ENCODE results near the gene BMPR2.
A peak's percentile ranks its signal among the peaks of the same experiment; 100 is the strongest.
"Not testable (repeated sequence)": the region's sequence is repeated elsewhere in the genome, so short reads cannot be mapped to it uniquely, and the experiment has no call there.

Gene BMPR2

DNA sequence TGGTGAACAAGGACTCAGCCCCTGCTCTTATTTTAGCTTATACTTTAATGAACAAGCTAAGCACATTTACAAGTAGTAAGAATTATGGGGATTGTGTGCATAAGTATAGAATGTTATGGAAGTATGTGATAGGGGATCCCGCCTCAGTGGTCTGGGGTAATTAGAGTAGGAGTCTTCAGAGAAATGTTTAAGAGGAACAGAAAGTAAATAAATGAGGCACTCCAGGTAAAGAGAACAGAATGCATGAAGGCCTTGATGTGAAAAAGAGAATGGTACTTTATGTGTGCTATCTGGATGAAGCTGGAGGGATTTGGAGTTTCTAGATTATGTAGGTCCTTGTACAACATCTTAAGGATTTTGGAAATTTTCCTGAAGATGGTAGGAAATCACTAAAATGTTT, 76.6 kb downstream of the BMPR2 start:
- no peak for DNase-seq (ENCODE audit: low spot score)

- no peak for DNase-seq (ENCODE audit: low spot score)
Measured at GRCh38 chr2:202454536-202454935, 78.4 kb downstream of the BMPR2 start.

DNA sequence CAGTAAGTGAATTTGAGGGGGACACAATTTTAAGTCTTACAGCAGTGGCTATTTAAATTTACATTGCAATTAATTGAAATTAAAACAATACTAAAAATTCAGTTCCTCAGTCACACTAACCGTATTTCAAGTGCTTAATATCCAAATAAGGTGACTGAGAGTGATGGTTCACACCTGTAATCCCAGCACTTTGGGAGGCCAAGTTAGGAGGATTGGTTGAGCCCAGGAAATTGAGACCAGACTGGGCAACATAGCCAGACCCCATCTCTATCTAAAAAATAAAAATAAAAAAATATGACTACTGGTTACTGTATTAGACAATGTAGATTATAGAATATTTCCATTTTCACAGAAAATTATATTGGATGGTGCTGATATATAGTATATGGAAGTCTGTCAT, 79.0 kb downstream of the BMPR2 start:
- DNase-seq (ENCODE audit: low spot score), result no peak

DNA sequence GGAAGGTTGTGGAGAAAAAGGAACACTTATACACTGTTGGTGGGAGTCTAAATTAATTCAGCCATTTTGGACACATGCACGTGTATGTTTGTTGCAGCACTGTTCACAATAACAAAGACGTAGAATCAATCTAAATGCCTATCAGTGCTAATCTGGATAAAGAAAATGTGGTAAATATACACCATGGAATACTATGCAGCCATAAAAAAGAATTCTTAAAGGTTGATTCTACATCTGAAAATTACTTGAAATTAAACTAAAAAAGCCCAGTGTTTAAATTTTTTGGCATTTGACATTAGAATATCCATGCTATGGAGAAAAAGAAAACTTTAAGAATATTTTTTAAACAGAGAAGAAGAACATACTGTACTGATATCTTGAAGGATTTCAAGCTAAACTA, 84.0 kb downstream of the BMPR2 start:
- DNase-seq (ENCODE audit: low spot score), result no peak

DNA sequence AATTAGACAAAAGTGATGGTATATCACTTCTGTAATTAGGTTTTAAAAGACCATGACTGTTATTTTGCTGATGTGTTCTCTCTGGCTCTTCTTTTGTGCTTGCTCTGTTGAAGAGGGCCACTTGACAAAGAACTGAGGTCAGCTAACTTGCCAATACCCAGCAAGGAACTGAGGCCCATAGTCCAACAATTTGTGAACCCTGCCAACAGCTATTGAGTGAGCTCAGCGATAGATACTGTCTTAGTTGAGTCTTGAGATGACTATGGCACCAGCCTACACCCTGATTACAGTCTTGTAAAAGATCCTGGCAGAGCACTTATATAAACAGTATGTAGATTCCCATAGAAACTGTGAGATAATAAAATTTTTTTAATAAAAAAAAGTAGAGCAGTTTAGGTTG, 103.0 kb downstream of the BMPR2 start:
- DNase-seq (ENCODE audit: low spot score), result no peak

GRCh38 chr2:202479610-202480009, 103.5 kb downstream of the BMPR2 start:
- DNase-seq (ENCODE audit: low spot score), result no peak

DNA sequence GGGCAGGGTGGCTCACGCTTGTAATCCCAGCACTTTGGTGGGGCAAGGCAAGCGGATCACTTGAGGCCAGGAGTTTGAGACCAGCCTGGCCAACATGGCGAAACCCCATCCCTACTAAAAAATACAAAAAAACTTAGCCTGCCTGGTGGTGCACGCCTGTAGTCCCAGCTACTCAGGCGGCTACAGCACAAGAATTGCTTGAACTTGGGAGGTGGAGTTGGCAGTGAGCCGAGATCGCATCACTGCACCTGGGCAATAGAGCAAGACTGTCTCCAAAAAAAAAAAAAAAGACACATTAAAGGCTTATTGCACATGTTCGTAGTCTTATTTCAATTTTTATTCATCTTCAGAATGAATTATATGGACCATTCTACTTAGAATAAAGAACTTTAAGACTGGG, 110.2 kb downstream of the BMPR2 start:
- no peak for DNase-seq (ENCODE audit: low spot score)

- DNase-seq (ENCODE audit: low spot score), result no peak
Measured at GRCh38 chr2:202488671-202489070, 112.5 kb downstream of the BMPR2 start.

DNA sequence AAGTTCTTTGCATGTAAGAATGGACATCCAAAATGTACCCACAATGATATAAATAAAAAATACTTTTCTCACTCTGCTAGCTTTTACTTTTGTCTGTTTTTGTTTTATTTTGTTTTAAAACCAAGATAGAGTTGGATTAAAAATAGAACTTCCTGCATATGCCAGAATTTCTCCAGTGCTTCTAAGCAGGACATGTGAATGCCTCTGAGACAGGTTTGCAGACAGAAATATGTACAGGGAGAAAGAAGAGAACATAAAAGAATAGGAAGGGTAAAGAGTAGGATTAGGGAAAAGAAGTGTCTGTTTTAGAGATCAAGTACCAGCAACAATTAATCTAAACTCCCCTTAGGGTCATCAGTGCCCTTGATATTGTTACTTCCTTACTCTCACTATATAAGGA, 114.4 kb downstream of the BMPR2 start:
- no peak for DNase-seq (ENCODE audit: low spot score)

DNA sequence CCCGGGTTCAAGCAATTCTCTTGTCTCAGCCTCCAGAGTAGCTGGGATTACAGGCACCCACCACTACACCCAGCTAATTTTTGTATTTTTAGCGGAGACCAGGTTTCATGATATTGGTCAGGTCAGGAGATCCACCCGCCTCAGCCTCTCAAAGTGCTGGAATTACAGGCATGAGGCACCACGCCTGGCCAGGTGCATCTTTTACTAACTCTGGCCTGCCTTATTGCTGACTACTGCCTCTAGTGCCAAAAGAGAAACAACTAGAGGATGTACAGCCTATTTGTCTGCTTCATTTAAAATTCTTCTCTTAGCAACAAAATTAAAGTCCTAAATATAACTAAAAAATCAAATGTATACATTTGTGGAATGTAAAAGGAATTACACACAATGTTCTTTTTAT, 115.4 kb downstream of the BMPR2 start:
- DNase-seq (ENCODE audit: low spot score), result no peak

DNA sequence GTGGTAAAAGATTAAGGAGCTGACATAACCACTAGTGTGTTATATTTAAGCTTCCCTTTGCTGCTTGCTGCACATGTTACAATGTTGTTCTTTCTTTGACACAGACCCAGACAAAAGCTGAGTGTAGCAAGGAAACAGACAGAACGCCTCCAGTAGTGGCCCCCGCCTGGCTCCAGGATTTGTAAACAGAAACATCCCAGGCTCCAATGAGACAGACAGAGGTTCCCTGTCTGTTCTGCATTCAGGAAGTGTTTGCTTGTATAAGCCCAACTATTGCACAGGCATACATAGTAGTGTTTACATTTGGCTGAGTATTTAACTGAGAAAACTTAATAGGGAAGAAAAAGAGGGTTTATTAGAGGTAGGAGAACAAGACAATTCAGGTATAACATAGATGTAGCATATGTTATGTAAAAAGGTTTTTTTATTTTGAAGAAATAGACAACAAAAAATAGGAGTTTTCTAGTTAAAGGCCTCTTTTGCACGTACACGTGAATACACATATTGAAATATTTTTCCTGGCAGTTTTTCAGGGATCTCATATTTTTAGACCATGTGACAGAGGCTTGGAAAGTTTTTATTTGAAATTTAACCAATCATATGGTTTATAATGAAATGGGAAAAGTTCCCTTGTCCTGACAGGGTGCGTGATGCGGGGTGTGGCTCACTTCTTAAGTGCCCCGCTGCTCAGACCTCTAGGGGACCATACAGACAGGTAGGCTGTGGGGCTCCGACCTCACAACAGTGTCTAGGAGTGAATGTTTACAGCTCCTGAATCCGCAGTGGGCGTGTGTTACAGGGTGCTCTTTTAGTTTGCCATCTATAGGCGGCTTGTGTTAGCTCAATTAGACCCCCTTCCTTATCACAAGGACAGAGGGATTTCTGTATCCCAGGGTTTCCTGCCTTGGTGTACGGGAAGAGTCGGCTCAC, 118.4 kb downstream of the BMPR2 start:
- peak; percentile 86 for DNase-seq (ENCODE audit: low spot score)

GRCh38 chr2:202495230-202495604, 119.1 kb downstream of the BMPR2 start:
- DNase-seq (ENCODE audit: low spot score), result no peak

- DNase-seq (ENCODE audit: low spot score), result not testable (repeated sequence)
Measured at GRCh38 chr2:202496835-202497472, 120.8 kb downstream of the BMPR2 start.

- DNase-seq (ENCODE audit: low spot score), result not testable (repeated sequence)
Measured at GRCh38 chr2:202497473-202497866, 121.3 kb downstream of the BMPR2 start.

DNA sequence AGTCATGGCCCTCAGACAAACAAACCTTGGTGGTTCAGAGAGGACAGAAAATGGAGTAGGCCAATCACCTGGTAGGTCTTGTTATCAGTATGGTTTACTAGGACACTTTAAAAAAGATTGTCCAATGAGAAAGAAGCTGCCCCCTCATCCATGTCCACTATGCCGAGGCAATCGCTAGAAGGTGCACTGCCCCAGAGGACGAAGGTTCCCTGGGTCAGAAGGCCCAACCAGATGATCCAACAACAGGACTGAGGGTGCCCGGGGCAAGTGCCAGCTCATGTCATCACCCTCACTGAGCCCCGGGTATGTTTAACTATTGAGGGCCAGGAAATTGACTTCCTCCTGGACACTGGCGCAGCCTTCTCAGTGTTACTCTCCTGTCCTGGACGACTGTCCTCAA, 123.7 kb downstream of the BMPR2 start:
- not testable (repeated sequence) for DNase-seq (ENCODE audit: low spot score)

- not testable (repeated sequence) for DNase-seq (ENCODE audit: low spot score)
Measured at GRCh38 chr2:202503276-202503675, 127.1 kb downstream of the BMPR2 start.

DNA sequence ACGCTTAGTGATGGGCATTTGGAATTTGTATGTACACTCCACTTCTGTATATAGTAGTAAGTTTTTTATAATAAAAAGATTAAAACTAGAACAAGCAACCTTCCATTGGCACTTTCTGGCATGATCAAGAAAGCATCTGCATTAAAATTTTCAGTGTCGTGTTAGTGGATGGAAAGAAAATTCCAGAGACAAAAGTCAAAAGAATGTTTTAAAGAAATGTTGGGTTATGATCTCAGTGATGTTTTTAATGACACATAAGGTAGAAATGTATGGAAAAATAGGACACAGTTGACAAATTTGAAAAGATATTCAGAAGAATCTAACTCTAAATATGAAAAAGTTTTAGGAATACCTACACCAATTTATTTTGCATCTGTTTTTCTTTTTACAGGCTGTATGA, 132.6 kb downstream of the BMPR2 start:
- peak; percentile 39 for DNase-seq (ENCODE audit: low spot score)

DNA sequence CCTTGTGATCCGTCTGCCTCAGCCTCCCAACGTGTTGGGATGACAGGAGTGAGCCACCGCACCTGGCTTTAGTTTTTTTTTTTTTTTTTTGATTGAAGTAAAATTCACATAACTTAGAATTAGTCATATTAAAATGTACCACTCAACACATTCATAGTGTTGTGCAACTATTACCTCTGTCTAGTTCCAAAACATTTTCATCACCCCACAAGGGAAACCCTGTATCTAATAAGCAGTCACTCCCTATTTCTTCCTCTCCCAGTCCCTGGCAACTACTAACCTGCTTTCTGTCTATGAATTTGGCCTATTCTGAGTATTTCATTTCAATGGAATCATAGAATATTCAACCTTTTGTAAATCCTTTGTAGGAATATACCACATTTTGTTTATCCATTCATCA, 134.8 kb downstream of the BMPR2 start:
- no peak for DNase-seq (ENCODE audit: low spot score)

DNA sequence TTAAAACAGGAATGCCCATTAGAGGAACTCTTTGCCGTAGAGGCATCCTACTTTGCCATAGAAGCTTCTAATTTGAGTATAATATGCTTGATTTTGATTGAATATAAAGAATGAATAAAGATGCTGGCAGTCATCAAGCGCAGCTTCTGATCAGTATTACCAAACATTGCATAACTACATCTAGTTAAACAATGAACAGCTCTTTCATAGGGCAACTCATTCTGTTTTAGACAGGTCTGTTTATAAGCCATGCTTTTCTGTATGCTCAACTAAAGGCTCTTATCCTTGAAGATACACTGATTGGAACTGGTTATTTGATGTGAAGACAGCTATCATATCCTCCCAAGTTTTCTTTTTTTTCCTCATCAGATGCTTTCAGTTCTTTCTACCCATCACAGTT, 136.0 kb downstream of the BMPR2 start:
- DNase-seq (ENCODE audit: low spot score), result no peak

- DNase-seq (ENCODE audit: low spot score), result no peak
Measured at GRCh38 chr2:202514732-202515131, 138.6 kb downstream of the BMPR2 start.

DNA sequence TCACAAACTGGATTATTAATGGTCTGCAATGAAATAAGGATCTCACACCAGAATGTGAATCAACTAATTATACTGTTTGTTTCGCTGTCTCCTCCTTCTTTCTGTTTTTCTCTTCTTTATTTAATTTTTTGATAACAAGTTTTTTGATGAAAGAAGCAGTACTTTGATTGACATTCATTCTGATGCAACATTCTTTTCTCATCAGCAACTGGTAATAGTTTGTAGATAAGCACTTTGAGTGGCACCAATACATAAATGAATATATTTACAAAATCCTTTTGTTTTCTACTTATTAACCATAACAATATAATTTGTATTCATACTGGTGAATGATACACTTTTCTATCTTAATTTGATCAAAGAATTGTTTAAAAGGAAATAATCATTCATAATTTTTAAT, 143.3 kb downstream of the BMPR2 start:
- no peak for DNase-seq (ENCODE audit: low spot score)

- DNase-seq (ENCODE audit: low spot score), result no peak
Measured at GRCh38 chr2:202521470-202521869, 145.3 kb downstream of the BMPR2 start.

GRCh38 chr2:202529389-202529788, 153.3 kb downstream of the BMPR2 start:
- DNase-seq (ENCODE audit: low spot score), result peak; percentile 16

- DNase-seq (ENCODE audit: low spot score), result no peak
Measured at GRCh38 chr2:202530038-202530437, 153.9 kb downstream of the BMPR2 start.

All from AG08396 (cell line).